Hepatocyte (in vitro differentiated cells): Measurements from ENCODE around the gene ZMYND10.

Experiments used
- EZH2phosphoT487 ChIP-seq: fragments of 200-600 bp; sonication (generic); IDR thresholded peaks from one replicate; pipeline ENCODE4 v1.6.1; 2018; ENCODE audit warnings: antibody characterized with exemption, mild to moderate bottlenecking, low read depth, moderate library complexity; ENCODE audit not compliant: unreplicated experiment, severe bottlenecking
- TF ChIP-seq, protein P1 (sequence below): fragments of 200-600 bp; sonication (generic); IDR thresholded peaks from 2 replicates; pipeline ENCODE4 v1.5.1; 2016; ENCODE audit warnings: antibody characterized with exemption, mild to moderate bottlenecking; ENCODE audit not compliant: poor library complexity

DNA sequence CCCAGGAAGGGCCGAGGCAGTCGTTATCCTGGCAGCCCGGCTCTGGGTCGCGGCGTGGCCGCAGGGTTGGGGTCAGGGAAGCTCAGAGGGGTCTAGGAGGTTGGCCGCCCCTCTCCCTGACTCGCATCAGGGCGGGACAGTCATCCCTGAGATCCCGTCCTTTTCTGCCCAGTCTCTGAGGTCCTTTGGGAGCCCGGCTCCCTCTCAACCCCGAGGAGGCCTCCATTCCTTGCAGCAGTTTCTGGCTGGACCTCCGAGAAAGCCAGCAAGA is 23.5 kb downstream of the ZMYND10 start:
- TF ChIP-seq EZH2phosphoT487, result no peak
- TF ChIP-seq, protein P1, sequence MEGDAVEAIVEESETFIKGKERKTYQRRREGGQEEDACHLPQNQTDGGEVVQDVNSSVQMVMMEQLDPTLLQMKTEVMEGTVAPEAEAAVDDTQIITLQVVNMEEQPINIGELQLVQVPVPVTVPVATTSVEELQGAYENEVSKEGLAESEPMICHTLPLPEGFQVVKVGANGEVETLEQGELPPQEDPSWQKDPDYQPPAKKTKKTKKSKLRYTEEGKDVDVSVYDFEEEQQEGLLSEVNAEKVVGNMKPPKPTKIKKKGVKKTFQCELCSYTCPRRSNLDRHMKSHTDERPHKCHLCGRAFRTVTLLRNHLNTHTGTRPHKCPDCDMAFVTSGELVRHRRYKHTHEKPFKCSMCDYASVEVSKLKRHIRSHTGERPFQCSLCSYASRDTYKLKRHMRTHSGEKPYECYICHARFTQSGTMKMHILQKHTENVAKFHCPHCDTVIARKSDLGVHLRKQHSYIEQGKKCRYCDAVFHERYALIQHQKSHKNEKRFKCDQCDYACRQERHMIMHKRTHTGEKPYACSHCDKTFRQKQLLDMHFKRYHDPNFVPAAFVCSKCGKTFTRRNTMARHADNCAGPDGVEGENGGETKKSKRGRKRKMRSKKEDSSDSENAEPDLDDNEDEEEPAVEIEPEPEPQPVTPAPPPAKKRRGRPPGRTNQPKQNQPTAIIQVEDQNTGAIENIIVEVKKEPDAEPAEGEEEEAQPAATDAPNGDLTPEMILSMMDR, result no peak
